ENCODE results near the gene KRTAP1-5.

Gene KRTAP1-5

GRCh38 chr17:41024697-41025096, 2.3 kb downstream of the KRTAP1-5 start:
- TF ChIP-seq GATA1 (IDR thresholded peaks at IDR 0.05; ENCODE audit: low read depth, low read length) (no peak), POLR2A (IDR thresholded peaks at IDR 0.05; ENCODE audit: low read length) (no peak)
- no peak for DNase-seq

GRCh38 chr17:41020336-41020735, 6.7 kb downstream of the KRTAP1-5 start:
- no peak for TF ChIP-seq POLR2A (IDR thresholded peaks at IDR 0.05; ENCODE audit: low read length)
- no peak for TF ChIP-seq GATA1 (IDR thresholded peaks at IDR 0.05; ENCODE audit: low read depth, low read length)
- no peak for DNase-seq

GRCh38 chr17:41019415-41019814, 7.6 kb downstream of the KRTAP1-5 start:
- TF ChIP-seq GATA1 (IDR thresholded peaks at IDR 0.05; ENCODE audit: low read depth, low read length) (no peak), POLR2A (IDR thresholded peaks at IDR 0.05; ENCODE audit: low read length) (no peak)
- no peak for DNase-seq

GRCh38 chr17:41018541-41018940, 8.5 kb downstream of the KRTAP1-5 start:
- DNase-seq: no peak
- TF ChIP-seq GATA1 (IDR thresholded peaks at IDR 0.05; ENCODE audit: low read depth, low read length) (no peak), POLR2A (IDR thresholded peaks at IDR 0.05; ENCODE audit: low read length) (no peak)

- TF ChIP-seq GATA1 (IDR thresholded peaks at IDR 0.05; ENCODE audit: low read depth, low read length): no peak
- TF ChIP-seq POLR2A (IDR thresholded peaks at IDR 0.05; ENCODE audit: low read length): no peak
Measured at GRCh38 chr17:41016578-41017215, 10.3 kb downstream of the KRTAP1-5 start.

GRCh38 chr17:41015454-41015853, 11.6 kb downstream of the KRTAP1-5 start:
- TF ChIP-seq POLR2A (IDR thresholded peaks at IDR 0.05; ENCODE audit: low read length) (no peak), GATA1 (IDR thresholded peaks at IDR 0.05; ENCODE audit: low read depth, low read length) (no peak)
- DNase-seq: no peak

More at GRCh38 chr17:41016578-41017215, 10.3 kb downstream of the KRTAP1-5 start:
- DNase-seq: no peak

- TF ChIP-seq POLR2A (IDR thresholded peaks at IDR 0.05; ENCODE audit: low read length) (no peak), GATA1 (IDR thresholded peaks at IDR 0.05; ENCODE audit: low read depth, low read length) (no peak)
- DNase-seq: no peak
Measured at GRCh38 chr17:41013606-41014005, 13.4 kb downstream of the KRTAP1-5 start.

GRCh38 chr17:41013181-41013580, 13.8 kb downstream of the KRTAP1-5 start:
- TF ChIP-seq POLR2A (IDR thresholded peaks at IDR 0.05; ENCODE audit: low read length) (no peak), GATA1 (IDR thresholded peaks at IDR 0.05; ENCODE audit: low read depth, low read length) (no peak)
- DNase-seq: no peak

GRCh38 chr17:41012326-41013120, 14.5 kb downstream of the KRTAP1-5 start:
- DNase-seq: no peak
- TF ChIP-seq GATA1 (IDR thresholded peaks at IDR 0.05; ENCODE audit: low read depth, low read length): no peak
- TF ChIP-seq POLR2A (IDR thresholded peaks at IDR 0.05; ENCODE audit: low read length): no peak

GRCh38 chr17:41010441-41010840, 16.6 kb downstream of the KRTAP1-5 start:
- no peak for TF ChIP-seq GATA1 (IDR thresholded peaks at IDR 0.05; ENCODE audit: low read depth, low read length)
- TF ChIP-seq POLR2A (IDR thresholded peaks at IDR 0.05; ENCODE audit: low read length): no peak
- DNase-seq: no peak

GRCh38 chr17:41009936-41010335, 17.1 kb downstream of the KRTAP1-5 start:
- TF ChIP-seq GATA1 (IDR thresholded peaks at IDR 0.05; ENCODE audit: low read depth, low read length) (no peak), POLR2A (IDR thresholded peaks at IDR 0.05; ENCODE audit: low read length) (no peak)
- DNase-seq: no peak

- TF ChIP-seq GATA1 (IDR thresholded peaks at IDR 0.05; ENCODE audit: low read depth, low read length): no peak
- TF ChIP-seq POLR2A (IDR thresholded peaks at IDR 0.05; ENCODE audit: low read length): no peak
- DNase-seq: no peak
Measured at GRCh38 chr17:41009301-41009760, 17.7 kb downstream of the KRTAP1-5 start.

GRCh38 chr17:41008811-41009210, 18.2 kb downstream of the KRTAP1-5 start, which contains the start of gene KRTAP3-1:
KRTAP3-1 (minus strand) TSS chr17:41009128; CDS start chr17:41009074, 54 bp downstream.
- DNase-seq: no peak
- TF ChIP-seq POLR2A (IDR thresholded peaks at IDR 0.05; ENCODE audit: low read length): no peak
- TF ChIP-seq GATA1 (IDR thresholded peaks at IDR 0.05; ENCODE audit: low read depth, low read length): no peak

GRCh38 chr17:41004397-41004796, 22.6 kb downstream of the KRTAP1-5 start:
- no peak for DNase-seq
- TF ChIP-seq GATA1 (IDR thresholded peaks at IDR 0.05; ENCODE audit: low read depth, low read length): no peak
- TF ChIP-seq POLR2A (IDR thresholded peaks at IDR 0.05; ENCODE audit: low read length): no peak
